ENCODE measurements around the gene MOGAT3. TPM values are rescaled to one million over a fixed set of nuclear protein-coding genes. Genes with fewer than 3 reads are reported as not detected.

Gene MOGAT3
- total and polyA plus RNA-seq, 2 experiments from 2014 or later = 6.3 to 14.0 TPM

GRCh38 chr7:101165958-101166647, 34.7 kb downstream of the MOGAT3 start:
- no peak overlapping the region for H3K27ac ChIP-seq
- no peaks in the 10 kb centered on the region for H3K9me3 ChIP-seq (ENCODE audit: low read depth)
- WGBS (ENCODE audit: low lambda C conversion rate, missing lambda C conversion rate) = 3% methylated on average over 27 of the region's 38 CpGs
- peak overlapping the region; percentile 1 for H3K4me3 ChIP-seq
- no peaks in the 10 kb centered on the region for H3K9me2 ChIP-seq (replicated peaks; ENCODE audit: insufficient read depth)
- H2AFZ ChIP-seq = no peak overlapping the region
- H3K79me2 ChIP-seq = no peaks in the 10 kb centered on the region
- H3K4me2 ChIP-seq = peak overlapping the region; percentile 74
- no peaks in the 10 kb centered on the region for H3K36me3 ChIP-seq (replicated peaks; ENCODE audit: insufficient read depth, low read depth)
- peaks cover 25% of the 10 kb centered on the region for H3K4me1 ChIP-seq (ENCODE audit: insufficient read depth)
- TF ChIP-seq EZH2 (IDR thresholded peaks at IDR 0.05; ENCODE audit: borderline replicate concordance) (peak; percentile 52), EZH2phosphoT487 (IDR thresholded peaks at IDR 0.05; ENCODE audit: low read depth, severe bottlenecking, unreplicated experiment) (no peak), CTCF (IDR thresholded peaks at IDR 0.05; ENCODE audit: poor library complexity) (no peak)
- H3K27me3 ChIP-seq = peaks cover 82% of the 10 kb centered on the region
- DNase-seq (ENCODE audit: low spot score) = no peak
- H4K20me1 ChIP-seq (ENCODE audit: insufficient read depth, poor library complexity, severe bottlenecking) = peaks cover 12% of the 10 kb centered on the region

GRCh38 chr7:101165075-101165957, 35.5 kb downstream of the MOGAT3 start, which contains the start of gene VGF:
TSS of gene VGF (minus strand) at chr7:101165569. CDS start at chr7:101164843, 726 bp downstream.
- 3% methylated on average over 51 of the region's 74 CpGs for WGBS (ENCODE audit: low lambda C conversion rate, missing lambda C conversion rate)
- TF ChIP-seq CTCF (IDR thresholded peaks at IDR 0.05; ENCODE audit: poor library complexity) (no peak), EZH2phosphoT487 (IDR thresholded peaks at IDR 0.05; ENCODE audit: low read depth, severe bottlenecking, unreplicated experiment) (no peak), EZH2 (IDR thresholded peaks at IDR 0.05; ENCODE audit: borderline replicate concordance) (no peak)
- no peaks in the 10 kb centered on the region for H3K9me2 ChIP-seq (replicated peaks; ENCODE audit: insufficient read depth)
- H3K27ac ChIP-seq = no peak within 1 kb of the TSS
- peak within 1 kb of the TSS; percentile 74 for H3K4me2 ChIP-seq
- H2AFZ ChIP-seq = no peak within 1 kb of the TSS
- H3K36me3 ChIP-seq (replicated peaks; ENCODE audit: insufficient read depth, low read depth) = no peaks in the 10 kb centered on the region
- peak within 1 kb of the TSS; percentile 1 for H3K4me3 ChIP-seq
- DNase-seq (ENCODE audit: low spot score) = peak; percentile 97
- H3K4me1 ChIP-seq (ENCODE audit: insufficient read depth) = peaks cover 25% of the 10 kb centered on the region
- H3K79me2 ChIP-seq = no peaks in the 10 kb centered on the region
- H3K9me3 ChIP-seq (ENCODE audit: low read depth) = no peaks in the 10 kb centered on the region
- H4K20me1 ChIP-seq (ENCODE audit: insufficient read depth, poor library complexity, severe bottlenecking) = peaks cover 12% of the 10 kb centered on the region
- H3K27me3 ChIP-seq = peaks cover 74% of the 10 kb centered on the region

GRCh38 chr7:101164071-101164840, 36.6 kb downstream of the MOGAT3 start:
- 3% methylated on average over 71 of the region's 75 CpGs for WGBS (ENCODE audit: low lambda C conversion rate, missing lambda C conversion rate)
- no peak overlapping the region for H3K4me3 ChIP-seq

More at GRCh38 chr7:101164071-101164840, 36.6 kb downstream of the MOGAT3 start:
- Histone ChIP-seq H3K4me1 (ENCODE audit: insufficient read depth) (peaks cover 22% of the 10 kb centered on the region), H3K27ac (no peak overlapping the region), H3K27me3 (peaks cover 63% of the 10 kb centered on the region), H3K9me3 (ENCODE audit: low read depth) (no peaks in the 10 kb centered on the region), H3K4me2 (peak overlapping the region; percentile 74), H3K9me2 (replicated peaks; ENCODE audit: insufficient read depth) (no peaks in the 10 kb centered on the region), H3K36me3 (replicated peaks; ENCODE audit: insufficient read depth, low read depth) (no peaks in the 10 kb centered on the region), H4K20me1 (ENCODE audit: insufficient read depth, poor library complexity, severe bottlenecking) (peaks cover 12% of the 10 kb centered on the region), H3K79me2 (no peaks in the 10 kb centered on the region), H2AFZ (no peak overlapping the region)
- TF ChIP-seq EZH2phosphoT487 (IDR thresholded peaks at IDR 0.05; ENCODE audit: low read depth, severe bottlenecking, unreplicated experiment) (no peak), EZH2 (IDR thresholded peaks at IDR 0.05; ENCODE audit: borderline replicate concordance) (peak; percentile 82), CTCF (IDR thresholded peaks at IDR 0.05; ENCODE audit: poor library complexity) (no peak)
- DNase-seq (ENCODE audit: low spot score) = peak; percentile 79
